Right renal cortex interstitium (tissue), 3 donors: ENCODE measurements around the gene TMPRSS7. TPM values are rescaled to one million over a fixed set of nuclear protein-coding genes. Genes with fewer than 3 reads are reported as not detected.

Experiments used
- DNase-seq, 3 donors: peaks; one replicate each; pipeline ENCODE4 v3.0.0-alpha.2; 2013; ENCODE audit warnings: low read depth in 3 of 3, low spot score in 2 of 3
- polyA plus RNA-seq, 3 donors: library from polyadenylated mRNA; unstranded; fragments of 120-200 nt; gene quantifications; one replicate each; pipeline ENCODE4 v1.2.1, GENCODE V29; 2013; ENCODE audit not compliant: insufficient read length in 3 of 3

Gene TMPRSS7
- polyA plus RNA-seq, 3 donors: not detected

GRCh38 chr3:112124907-112125607 lies 90.5 kb downstream of the TMPRSS7 start:
- DNase-seq: no peak

GRCh38 chr3:112126511-112126911 lies 92.0 kb downstream of the TMPRSS7 start:
- no peak for DNase-seq

DNA sequence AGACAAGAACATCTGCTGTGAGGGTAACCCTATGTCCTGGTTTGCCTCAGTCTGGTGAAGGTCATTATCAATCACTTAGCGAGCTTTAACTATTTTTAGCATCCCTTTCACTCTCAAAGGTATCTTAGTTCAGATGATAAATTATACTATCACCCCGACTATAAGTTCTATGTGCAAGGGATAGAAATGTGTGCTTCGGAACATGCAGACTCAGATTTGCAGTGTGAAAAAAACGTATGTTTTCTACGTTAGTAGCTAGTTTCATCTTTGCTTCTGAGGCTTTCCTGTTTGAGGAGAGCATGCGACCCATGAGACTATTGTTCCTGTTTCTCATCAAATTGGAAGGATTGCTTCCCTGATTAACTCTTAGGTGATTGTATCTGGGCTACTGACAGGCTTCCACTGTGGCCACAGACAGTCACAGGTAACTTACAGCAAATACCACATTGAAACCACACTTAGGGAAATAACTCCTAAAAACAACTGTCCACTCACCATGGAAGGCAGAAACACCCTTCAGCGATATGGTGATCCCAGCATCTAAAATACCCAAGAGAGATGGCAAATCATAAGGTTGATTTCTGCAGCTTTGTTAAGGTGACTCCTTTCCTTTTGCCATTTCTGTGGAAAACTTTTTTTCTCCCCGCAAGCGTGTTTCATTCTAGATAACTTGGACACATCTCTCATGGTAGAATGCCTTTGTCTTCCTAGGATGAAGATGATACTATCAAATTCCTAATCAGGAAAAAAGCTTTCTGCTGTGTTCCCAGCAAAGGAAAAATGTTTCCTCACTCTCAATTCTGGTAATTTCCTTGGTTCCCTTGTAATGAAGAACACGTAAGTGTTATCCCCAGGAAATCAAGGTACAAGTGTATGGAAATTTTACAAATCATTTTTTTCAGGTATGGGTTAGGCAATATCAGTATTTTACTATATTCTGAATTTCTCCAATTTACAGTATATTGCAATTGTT lies 93.3 kb downstream of the TMPRSS7 start:
- no peak for DNase-seq

- DNase-seq: no peak
Observed at GRCh38 chr3:112128843-112129727, 94.5 kb downstream of the TMPRSS7 start.

DNA sequence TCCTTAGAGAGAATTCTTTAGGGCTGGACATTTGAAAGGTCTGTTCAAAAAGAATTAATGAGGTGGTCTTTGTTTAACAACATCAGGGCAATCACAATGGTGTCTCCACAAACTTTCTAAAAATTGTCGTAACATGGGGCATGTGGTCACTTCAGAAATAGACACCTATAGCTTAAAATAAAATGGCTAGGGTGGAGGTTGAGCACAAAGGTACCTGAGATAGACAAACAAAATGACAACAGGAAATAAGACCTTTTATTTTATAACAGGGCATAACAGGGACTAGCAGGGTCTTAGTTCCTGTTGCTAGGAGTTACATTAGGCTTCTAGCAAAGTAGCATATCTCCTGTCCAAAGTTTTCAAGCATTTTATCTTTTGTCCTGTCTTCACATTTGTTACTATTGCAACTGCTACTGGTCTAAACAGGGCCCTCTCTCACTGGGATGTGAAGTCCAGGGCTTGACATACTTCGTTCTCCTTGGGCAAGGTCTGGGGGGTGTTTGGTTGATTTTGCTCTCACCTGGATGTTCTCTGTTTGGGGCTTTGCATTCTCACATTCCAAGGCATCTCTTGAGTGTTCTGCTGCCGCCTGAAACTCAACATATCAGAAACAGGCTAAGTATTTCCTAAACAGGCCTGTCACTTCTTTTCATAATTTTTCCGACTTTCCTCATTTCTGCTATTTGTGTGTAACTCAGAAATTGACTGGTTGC lies 95.5 kb downstream of the TMPRSS7 start:
- DNase-seq: no peak

DNA sequence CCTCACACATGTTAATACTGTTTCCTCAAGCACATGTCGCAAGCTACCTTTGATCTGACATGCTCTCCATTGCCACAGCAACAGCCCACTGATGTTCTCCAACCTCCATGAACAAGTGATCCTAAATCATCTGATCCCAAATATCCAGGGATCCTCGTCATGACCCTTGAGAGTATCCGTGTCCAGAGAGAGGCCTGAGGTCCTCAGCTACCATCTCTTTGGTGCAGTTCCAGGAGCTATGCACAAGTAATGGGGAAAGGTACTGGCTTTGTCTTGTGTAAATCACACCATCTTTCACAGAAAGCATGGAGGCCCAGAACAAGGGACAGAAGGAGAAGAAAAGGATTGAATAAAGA lies 96.1 kb downstream of the TMPRSS7 start:
- no peak for DNase-seq

Other genes starting within 250 kb of the TMPRSS7 start
- 10 to 100 TPM; 84.1 to 86.4 (median 85.9) TPM for gene PHLDB2, start 175.5 kb upstream of the TMPRSS7 start, polyA plus RNA-seq
- 10 to 100 TPM; 51.5 to 58.1 (median 53.8) TPM for gene ABHD10, start 55.7 kb upstream of the TMPRSS7 start, polyA plus RNA-seq
- gene TAGLN3, start 35.8 kb upstream of the TMPRSS7 start, polyA plus RNA-seq: 1 to 10 TPM; 1.4 to 2.1 (median 2.1) TPM
- gene C3orf52, start 51.7 kb downstream of the TMPRSS7 start, polyA plus RNA-seq: 1 to 10 TPM; 4.9 to 5.9 (median 5.5) TPM
- 1 to 10 TPM in 2 of 3 donors, under 1 TPM in 1; 0.86 to 2.0 (median 1.7) TPM for gene GCSAM, start 98.5 kb downstream of the TMPRSS7 start, polyA plus RNA-seq